ENCODE measurements around the gene EIF4G3. TPM values are rescaled to one million over a fixed set of nuclear protein-coding genes. Genes with fewer than 3 reads are reported as not detected.

Gene EIF4G3
- total and polyA plus RNA-seq, 2 of the 8 experiments (the other 6 are each of a cell fraction or from before 2014, with no cell fraction given): 47.5 to 66.6 TPM

- TF ChIP-seq CHD7 (IDR thresholded peaks at IDR 0.05; ENCODE audit: insufficient replicate concordance, low read length): no peak
- no peak for TF ChIP-seq NRF1 (IDR thresholded peaks at IDR 0.05; ENCODE audit: low read depth, low read length)
- TF ChIP-seq RAD21 (IDR thresholded peaks at IDR 0.05 in 1 of 2, conservative IDR thresholded peaks at IDR 0.05 in 1 of 2; ENCODE audit: low read depth in 2 of 2, low read length in 2 of 2): no peak
- no peak for TF ChIP-seq EP300 (IDR thresholded peaks at IDR 0.05; ENCODE audit: borderline replicate concordance in 1 of 2, low read depth in 2 of 2, low read length in 2 of 2)
- TF ChIP-seq MAFK (IDR thresholded peaks at IDR 0.05; ENCODE audit: low read depth, low read length): no peak
- TF ChIP-seq HDAC2 (IDR thresholded peaks at IDR 0.05; ENCODE audit: borderline replicate concordance in 1 of 2, low read depth in 2 of 2, low read length in 2 of 2): no peak
Observed at GRCh38 chr1:21097729-21098128, 79.0 kb downstream of the EIF4G3 start (continued).
